ENCODE data around the gene HTATIP2.

DNA sequence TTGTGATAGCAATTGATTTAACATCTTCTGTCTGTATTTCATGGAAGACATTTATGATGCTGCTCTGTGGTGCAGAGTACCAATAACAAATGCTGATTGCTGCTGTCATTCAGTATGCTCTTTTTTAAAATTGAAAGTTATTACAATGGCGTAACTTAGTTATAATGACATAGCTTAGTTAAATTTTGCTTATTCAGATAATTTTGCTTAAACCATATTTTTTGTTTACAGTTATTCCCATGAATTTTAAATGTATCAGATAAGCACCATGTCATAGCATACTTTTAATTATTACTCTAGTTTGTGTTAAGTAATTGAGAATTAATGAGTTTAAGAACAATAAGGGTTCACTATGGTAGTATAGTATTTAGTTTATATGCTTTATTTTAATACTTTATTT is 39.5 kb downstream of the HTATIP2 start:
- TF ChIP-seq POLR2AphosphoS5 (IDR thresholded peaks at IDR 0.05; ENCODE audit: insufficient read depth, low read depth, low read length) (no peak), POLR2A (IDR thresholded peaks at IDR 0.05; ENCODE audit: low read depth, low read length) (no peak), EZH2 (IDR thresholded peaks at IDR 0.05; ENCODE audit: borderline replicate concordance, low read depth, low read length, severe bottlenecking) (no peak), GATA2 (IDR thresholded peaks at IDR 0.05; ENCODE audit: insufficient read depth, insufficient read length, low read depth, low read length) (no peak), FOS (IDR thresholded peaks at IDR 0.05; ENCODE audit: borderline replicate concordance, insufficient read depth, low read length) (no peak)
- TF ChIP-seq, protein P1, sequence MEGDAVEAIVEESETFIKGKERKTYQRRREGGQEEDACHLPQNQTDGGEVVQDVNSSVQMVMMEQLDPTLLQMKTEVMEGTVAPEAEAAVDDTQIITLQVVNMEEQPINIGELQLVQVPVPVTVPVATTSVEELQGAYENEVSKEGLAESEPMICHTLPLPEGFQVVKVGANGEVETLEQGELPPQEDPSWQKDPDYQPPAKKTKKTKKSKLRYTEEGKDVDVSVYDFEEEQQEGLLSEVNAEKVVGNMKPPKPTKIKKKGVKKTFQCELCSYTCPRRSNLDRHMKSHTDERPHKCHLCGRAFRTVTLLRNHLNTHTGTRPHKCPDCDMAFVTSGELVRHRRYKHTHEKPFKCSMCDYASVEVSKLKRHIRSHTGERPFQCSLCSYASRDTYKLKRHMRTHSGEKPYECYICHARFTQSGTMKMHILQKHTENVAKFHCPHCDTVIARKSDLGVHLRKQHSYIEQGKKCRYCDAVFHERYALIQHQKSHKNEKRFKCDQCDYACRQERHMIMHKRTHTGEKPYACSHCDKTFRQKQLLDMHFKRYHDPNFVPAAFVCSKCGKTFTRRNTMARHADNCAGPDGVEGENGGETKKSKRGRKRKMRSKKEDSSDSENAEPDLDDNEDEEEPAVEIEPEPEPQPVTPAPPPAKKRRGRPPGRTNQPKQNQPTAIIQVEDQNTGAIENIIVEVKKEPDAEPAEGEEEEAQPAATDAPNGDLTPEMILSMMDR (IDR thresholded peaks at IDR 0.05; ENCODE audit: extremely low read depth in 1 of 2, insufficient read depth in 1 of 2, low read depth in 1 of 2, low read length in 2 of 2) = no peak
- TF ChIP-seq, protein P2, sequence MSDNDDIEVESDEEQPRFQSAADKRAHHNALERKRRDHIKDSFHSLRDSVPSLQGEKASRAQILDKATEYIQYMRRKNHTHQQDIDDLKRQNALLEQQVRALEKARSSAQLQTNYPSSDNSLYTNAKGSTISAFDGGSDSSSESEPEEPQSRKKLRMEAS (IDR thresholded peaks at IDR 0.05; ENCODE audit: insufficient read depth, insufficient read length) = no peak

Data from endothelial cell of umbilical vein (primary cell).